ENCODE results near the gene ABCG8. TPM values are rescaled to one million over a fixed set of nuclear protein-coding genes. Genes with fewer than 3 reads are reported as not detected.

Gene ABCG8
- total and polyA plus RNA-seq, 9 of the 15 experiments (the other 6 are each of a cell fraction or from before 2014, with no cell fraction given) = not detected

DNA sequence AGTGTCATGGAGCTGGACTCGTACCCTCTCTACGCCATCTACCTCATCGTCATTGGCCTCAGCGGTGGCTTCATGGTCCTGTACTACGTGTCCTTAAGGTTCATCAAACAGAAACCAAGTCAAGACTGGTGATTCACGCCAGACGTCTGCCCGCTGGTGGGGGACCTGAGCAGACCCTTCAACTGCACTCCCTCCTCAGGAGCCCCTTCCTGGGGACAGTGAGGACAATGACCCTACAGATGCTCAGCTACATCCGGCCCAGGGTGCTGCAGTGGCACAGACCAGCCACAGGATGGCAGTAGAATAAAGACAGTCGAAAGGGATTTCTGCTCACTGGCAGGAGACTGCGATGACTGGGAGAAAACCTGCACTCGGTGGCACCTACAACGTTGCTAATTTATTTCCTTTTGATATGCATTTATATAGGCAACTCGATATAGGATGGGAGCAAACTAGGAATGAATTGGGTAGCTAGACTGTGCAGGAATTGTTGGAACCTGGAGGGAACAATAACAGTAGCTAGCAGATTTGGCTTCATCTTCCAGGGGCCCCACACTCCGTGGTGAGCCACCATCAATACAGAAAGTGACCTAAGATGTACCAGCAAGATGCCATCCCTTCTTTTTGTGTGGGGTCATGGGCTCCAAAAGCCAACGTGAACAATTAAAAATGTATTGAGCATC, 39.2 kb downstream of the ABCG8 start (continued):
- TF ChIP-seq REST (IDR thresholded peaks at IDR 0.05; ENCODE audit: borderline replicate concordance) (peak; percentile 67; the same call in 1 of the 2 replicates), REST (CRISPR knock-in tag; IDR thresholded peaks at IDR 0.05; ENCODE audit: low read depth) (no peak), STAT5A (IDR thresholded peaks at IDR 0.05; ENCODE audit: borderline replicate concordance, low read length) (no peak), PCBP2 (IDR thresholded peaks at IDR 0.05; ENCODE audit: low read depth, low read length, poor library complexity, severe bottlenecking) (no peak), NFE2 (IDR thresholded peaks at IDR 0.05; ENCODE audit: low read depth) (peak; percentile 62; the same call in 1 of the 2 replicates), CTBP1 (IDR thresholded peaks at IDR 0.05; ENCODE audit: borderline replicate concordance) (peak; percentile 15; the same call in 1 of the 2 replicates), JUND (IDR thresholded peaks at IDR 0.05; ENCODE audit: borderline replicate concordance, low read depth, low read length) (peak; percentile 30; the same call in 1 of the 2 replicates), JUND (tag; IDR thresholded peaks at IDR 0.05; ENCODE audit: borderline replicate concordance, low read depth, low read length) (no peak), HNRNPL (IDR thresholded peaks at IDR 0.05; ENCODE audit: low read depth, low read length) (no peak), ZNF134 (CRISPR knock-in tag; conservative IDR thresholded peaks at IDR 0.05) (no peak), ETV5 (CRISPR knock-in tag; IDR thresholded peaks at IDR 0.05; ENCODE audit: low read depth) (peak; percentile 91)
- TF ChIP-seq, protein P1, sequence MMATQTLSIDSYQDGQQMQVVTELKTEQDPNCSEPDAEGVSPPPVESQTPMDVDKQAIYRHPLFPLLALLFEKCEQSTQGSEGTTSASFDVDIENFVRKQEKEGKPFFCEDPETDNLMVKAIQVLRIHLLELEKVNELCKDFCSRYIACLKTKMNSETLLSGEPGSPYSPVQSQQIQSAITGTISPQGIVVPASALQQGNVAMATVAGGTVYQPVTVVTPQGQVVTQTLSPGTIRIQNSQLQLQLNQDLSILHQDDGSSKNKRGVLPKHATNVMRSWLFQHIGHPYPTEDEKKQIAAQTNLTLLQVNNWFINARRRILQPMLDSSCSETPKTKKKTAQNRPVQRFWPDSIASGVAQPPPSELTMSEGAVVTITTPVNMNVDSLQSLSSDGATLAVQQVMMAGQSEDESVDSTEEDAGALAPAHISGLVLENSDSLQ (IDR thresholded peaks at IDR 0.05) = no peak
- TF ChIP-seq, protein P2, sequence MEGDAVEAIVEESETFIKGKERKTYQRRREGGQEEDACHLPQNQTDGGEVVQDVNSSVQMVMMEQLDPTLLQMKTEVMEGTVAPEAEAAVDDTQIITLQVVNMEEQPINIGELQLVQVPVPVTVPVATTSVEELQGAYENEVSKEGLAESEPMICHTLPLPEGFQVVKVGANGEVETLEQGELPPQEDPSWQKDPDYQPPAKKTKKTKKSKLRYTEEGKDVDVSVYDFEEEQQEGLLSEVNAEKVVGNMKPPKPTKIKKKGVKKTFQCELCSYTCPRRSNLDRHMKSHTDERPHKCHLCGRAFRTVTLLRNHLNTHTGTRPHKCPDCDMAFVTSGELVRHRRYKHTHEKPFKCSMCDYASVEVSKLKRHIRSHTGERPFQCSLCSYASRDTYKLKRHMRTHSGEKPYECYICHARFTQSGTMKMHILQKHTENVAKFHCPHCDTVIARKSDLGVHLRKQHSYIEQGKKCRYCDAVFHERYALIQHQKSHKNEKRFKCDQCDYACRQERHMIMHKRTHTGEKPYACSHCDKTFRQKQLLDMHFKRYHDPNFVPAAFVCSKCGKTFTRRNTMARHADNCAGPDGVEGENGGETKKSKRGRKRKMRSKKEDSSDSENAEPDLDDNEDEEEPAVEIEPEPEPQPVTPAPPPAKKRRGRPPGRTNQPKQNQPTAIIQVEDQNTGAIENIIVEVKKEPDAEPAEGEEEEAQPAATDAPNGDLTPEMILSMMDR (IDR thresholded peaks at IDR 0.05 in 2 of 3, conservative IDR thresholded peaks at IDR 0.05 in 1 of 3; ENCODE audit: insufficient read depth in 2 of 3, low read depth in 1 of 3, low read length in 3 of 3) = peak; percentile 85 to 97 (median 89)

Measured in K562 (cell line).